Stimulated activated CD8-positive, alpha-beta memory T cell treated with anti-CD3 and anti-CD28 coated beads, Interleukin-4, amount 100 ng/mL, for 1 hour (primary cell): ENCODE measurements around the gene CYP3A5.
"Not testable (repeated sequence)": the region's sequence is repeated elsewhere in the genome, so short reads cannot be mapped to it uniquely, and the experiment has no call there.

Experiments used
- DNase-seq, 2 donors: peaks; one replicate each; pipeline ENCODE4 v3.0.0-alpha.2; 2020; ENCODE audit warnings: low read depth in 2 of 2, low spot score in 1 of 2

The CYP3A5 gene

GRCh38 chr7:99685871-99686608 lies 6.2 kb upstream of the CYP3A5 start:
- not testable (repeated sequence) for DNase-seq

GRCh38 chr7:99685129-99685758 lies 5.4 kb upstream of the CYP3A5 start:
- DNase-seq = no peak

- no peak for DNase-seq
Observed at GRCh38 chr7:99679032-99679399, 780 bp downstream of the CYP3A5 start.

GRCh38 chr7:99677648-99678045 lies 2.1 kb downstream of the CYP3A5 start:
- DNase-seq = no peak

GRCh38 chr7:99677013-99677647 lies 2.7 kb downstream of the CYP3A5 start:
- DNase-seq = no peak

- no peak for DNase-seq
Observed at GRCh38 chr7:99674995-99675742, 4.6 kb downstream of the CYP3A5 start.

GRCh38 chr7:99672573-99672972 lies 7.2 kb downstream of the CYP3A5 start:
- no peak for DNase-seq

GRCh38 chr7:99669782-99670181 lies 10.0 kb downstream of the CYP3A5 start:
- no peak for DNase-seq

GRCh38 chr7:99668541-99668940 lies 11.3 kb downstream of the CYP3A5 start:
- no peak for DNase-seq

GRCh38 chr7:99667179-99667578 lies 12.6 kb downstream of the CYP3A5 start:
- no peak for DNase-seq

- no peak for DNase-seq
Observed at GRCh38 chr7:99666013-99666395, 13.8 kb downstream of the CYP3A5 start.

- no peak for DNase-seq
Observed at GRCh38 chr7:99665312-99666012, 14.3 kb downstream of the CYP3A5 start.

- not testable (repeated sequence) for DNase-seq
Observed at GRCh38 chr7:99657879-99658278, 21.9 kb downstream of the CYP3A5 start.

- not testable (repeated sequence) for DNase-seq
Observed at GRCh38 chr7:99654626-99655025, 25.2 kb downstream of the CYP3A5 start.

- no peak for DNase-seq
Observed at GRCh38 chr7:99653754-99654153, 26.0 kb downstream of the CYP3A5 start.

- DNase-seq = not testable (repeated sequence)
Observed at GRCh38 chr7:99653269-99653668, 26.5 kb downstream of the CYP3A5 start.

- DNase-seq = no peak
Observed at GRCh38 chr7:99652671-99653070, 27.1 kb downstream of the CYP3A5 start.

GRCh38 chr7:99651290-99651689 lies 28.5 kb downstream of the CYP3A5 start:
- no peak for DNase-seq

- DNase-seq = no peak
Observed at GRCh38 chr7:99648843-99649242, 31.0 kb downstream of the CYP3A5 start.

- no peak for DNase-seq
Observed at GRCh38 chr7:99645590-99645989, 34.2 kb downstream of the CYP3A5 start.

- DNase-seq = no peak
Observed at GRCh38 chr7:99644431-99644830, 35.4 kb downstream of the CYP3A5 start.
